Limb (tissue), 2 donors: ENCODE results near the gene IQGAP3.

Experiments used
- DNase-seq, 2 donors: peaks; one replicate each; pipeline ENCODE4 v3.0.0-alpha.2; 2016; ENCODE audit errors: extremely low spot score in 2 of 2

IQGAP3 gene

DNA sequence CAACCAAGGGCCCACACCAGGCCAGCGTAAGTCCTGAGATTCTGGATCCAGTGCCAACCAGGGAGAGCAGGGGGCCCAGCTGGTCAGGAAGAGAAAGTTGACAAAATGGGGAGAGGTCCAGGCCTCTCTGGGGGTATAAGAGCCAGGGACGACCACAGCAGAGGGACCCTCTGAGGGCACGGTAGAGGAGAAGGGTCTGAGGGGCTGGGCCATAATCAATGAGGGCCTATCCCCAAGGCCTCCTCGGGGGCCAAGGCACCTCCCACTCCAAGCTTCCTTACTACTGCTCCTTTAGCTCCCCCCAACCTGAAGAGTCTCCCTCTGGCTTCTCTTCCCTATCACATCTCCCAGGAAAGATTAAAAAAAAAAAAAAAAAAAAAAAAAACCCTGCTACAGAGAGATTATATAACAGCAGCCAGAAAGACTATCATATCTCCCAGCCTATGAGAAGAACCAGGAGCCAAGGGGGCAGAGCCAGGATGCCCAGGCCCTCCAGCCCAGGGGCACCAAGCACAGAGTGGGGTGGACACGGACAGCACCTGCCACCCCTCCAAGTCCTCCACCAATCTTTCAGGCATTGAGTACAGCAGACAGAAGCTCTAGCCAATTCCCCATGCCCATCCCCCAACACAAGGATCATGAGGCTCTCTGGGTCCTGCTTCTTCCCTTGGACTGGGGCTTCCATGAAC, 74.5 kb downstream of the IQGAP3 start:
- no peak for DNase-seq

- no peak for DNase-seq
These were observed 75.2 kb downstream of the IQGAP3 start for GRCh38 chr1:156497078-156497742.

DNA sequence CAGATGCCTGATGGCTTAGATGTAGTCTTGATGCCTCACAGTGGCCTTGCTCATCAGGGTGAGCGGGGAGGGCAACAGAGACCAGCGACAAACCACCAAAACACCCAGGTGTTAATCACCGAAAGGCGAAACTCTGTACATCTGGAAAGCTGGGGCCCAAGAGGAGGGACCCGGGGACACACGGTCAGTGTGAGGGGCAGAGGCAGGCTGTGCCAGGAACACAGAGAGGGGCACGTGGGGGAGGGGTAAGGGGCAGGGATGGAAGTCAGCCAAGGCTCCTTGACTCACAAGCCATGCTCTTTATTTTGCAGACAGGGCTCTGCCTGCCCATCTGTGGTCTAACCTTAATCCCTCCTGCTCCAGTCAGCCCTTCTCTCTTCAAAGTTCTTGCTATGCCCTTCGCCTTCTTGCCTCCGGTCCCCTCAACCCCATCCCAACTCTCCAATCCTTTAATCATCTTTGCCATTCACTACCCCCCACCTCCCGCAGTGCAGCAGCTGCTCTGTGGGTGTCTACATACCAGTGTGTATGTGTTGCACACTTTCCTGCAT, 76.1 kb downstream of the IQGAP3 start:
- DNase-seq: no peak

GRCh38 chr1:156495401-156496140, 76.8 kb downstream of the IQGAP3 start:
- no peak for DNase-seq

DNA sequence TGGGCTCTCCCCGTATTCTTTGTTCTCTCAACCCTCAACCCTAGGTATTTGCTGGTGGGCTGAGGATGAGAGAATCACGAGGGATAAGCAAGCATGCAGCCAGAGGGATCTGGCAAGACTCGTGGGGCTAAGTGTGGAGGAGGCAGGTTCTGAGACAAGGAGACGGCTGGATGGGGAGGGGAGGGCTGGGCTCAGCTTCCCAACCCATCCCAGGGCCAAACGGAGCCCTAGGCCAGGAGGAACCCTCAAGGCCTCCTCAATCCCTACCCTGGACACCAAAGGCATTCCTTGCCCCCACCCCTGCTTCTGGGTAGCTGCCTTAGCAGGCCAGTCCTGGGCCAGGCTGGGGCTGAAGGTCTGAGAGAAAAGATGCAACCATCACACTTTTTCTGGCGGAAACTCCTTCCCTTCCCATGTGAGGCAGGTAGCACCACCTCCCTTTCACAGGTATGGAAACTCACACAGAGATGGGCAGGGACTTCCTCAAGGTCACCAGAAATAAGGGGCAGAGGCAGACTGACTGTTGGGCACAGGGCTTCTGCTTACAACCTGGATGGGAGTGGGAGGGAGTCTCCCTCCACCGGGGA, 78.0 kb downstream of the IQGAP3 start:
- no peak for DNase-seq

DNA sequence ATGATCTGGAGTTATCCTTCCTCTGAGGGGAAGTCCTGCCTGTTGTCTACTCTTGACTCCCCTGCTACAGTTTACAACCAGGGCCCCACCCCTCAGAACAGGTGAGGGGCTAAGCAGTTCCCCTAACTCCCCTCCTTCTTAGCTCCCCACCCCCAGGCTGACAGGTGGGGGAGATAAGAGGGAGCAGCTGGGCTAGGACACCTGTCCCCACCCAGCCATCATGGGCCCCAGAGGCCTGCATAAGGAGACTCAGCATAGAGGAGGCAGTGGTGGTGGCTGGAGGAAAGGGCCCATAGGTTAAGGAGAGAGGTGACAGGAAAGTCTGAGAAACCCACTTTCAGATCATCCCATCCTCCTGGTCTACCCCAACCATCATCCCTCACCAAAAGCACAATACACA, 78.6 kb downstream of the IQGAP3 start:
- DNase-seq: no peak

DNA sequence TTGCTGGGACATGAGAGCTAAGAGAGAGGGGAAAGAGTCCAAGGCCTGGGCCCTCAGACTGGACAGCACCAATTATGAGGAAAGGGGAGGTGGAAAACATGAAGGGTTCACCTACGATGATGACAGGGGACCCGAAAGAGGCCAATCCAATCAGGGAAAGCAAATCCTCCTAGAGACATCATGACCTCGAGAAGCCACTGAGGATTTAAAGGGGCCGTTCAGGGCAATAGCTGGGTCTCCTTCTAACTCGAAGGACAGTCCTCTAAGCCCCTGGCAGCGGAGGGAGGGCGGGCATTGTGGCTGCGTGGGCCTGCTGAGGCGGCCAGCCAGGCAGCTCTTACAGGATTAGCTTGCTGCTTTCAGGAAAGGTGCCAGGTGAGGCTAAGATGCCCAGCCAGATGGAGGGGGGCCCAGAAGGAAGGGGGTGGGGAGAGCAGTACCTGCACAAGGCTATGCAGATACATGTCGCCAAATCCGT, 79.2 kb downstream of the IQGAP3 start:
- DNase-seq: no peak

- no peak for DNase-seq
These were observed 79.7 kb downstream of the IQGAP3 start for GRCh38 chr1:156492591-156493080.

DNA sequence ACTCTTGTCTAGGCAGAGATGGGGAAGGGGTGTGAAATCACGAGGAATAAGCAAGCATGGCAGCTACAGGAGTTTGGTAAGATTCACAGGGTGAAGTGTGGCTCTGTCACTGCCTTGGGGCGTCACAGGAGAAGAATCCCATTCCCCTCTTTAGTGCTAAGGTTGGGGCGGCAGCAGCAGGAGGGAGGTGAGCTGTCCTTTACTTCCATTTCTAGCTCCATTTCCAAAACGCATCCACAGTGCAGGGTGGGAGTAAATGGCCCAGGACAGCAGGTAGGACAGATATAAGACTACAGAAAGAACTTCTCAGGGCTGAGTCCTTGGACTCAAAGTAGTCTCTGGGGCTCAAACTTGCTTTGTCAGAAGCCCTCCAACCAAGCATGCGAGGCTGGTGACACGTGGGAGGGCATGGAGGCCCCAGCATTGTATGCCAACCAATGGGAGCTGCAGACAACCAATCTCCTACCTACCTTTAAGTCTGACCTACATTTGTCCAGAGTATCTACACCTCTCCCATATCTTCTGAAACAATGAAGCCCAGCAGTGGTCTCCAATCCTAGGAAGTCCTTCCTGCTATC, 80.3 kb downstream of the IQGAP3 start:
- no peak for DNase-seq

GRCh38 chr1:156491151-156491949, 81.0 kb downstream of the IQGAP3 start:
- no peak for DNase-seq

DNA sequence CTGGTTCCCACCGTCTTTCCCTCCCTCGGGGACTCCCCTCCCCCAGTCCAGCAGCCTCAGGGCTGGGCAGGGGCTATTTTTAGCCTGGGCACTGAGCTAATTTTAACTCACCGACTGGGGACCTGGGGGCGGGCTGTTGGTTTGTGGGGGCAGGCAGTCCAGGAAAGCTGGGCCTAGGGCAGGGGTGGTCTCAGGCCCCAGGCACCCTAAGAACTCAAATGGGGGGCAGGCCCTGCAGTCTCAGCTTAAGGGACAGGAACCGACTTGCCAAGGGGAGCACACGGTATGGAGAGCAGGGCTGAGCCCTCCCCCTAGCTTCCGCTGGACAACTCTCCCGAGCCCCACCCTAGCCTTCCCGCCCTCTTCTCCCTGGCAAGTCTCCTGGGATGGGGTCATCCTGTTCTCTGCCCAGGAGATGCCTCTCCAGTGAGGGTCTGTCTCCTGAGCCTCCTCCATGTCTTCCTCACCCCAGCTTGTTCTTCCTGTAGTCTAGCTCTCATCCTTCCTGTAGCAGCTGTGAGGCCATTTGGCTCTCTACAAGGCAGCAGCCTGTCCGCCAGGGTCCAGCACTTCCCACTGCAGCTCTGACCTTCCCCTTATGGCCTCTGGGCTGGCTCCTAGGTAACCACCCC, 81.8 kb downstream of the IQGAP3 start:
- peak; percentile 42 to 65 for DNase-seq

DNA sequence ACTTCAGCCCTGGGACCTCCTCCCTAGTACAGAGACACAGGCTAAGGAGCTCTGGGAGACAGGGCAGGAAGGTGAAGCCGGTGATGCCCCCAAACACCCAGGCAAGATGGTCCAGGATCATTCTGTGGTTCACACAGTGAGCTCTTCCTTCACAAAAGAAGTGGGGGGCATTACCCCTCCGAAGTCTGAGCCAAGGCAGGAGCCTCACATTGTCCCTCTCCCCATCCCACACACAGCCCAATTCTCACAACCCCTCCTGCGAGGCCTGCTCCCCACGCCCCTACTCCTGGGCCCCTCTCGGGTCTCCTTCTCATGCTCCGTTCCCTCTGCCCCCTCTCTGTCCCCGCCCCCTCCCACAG, 82.5 kb downstream of the IQGAP3 start:
- DNase-seq: no peak

- DNase-seq: peak; percentile 77 to 80
These were observed 83.0 kb downstream of the IQGAP3 start for GRCh38 chr1:156489166-156489934.

GRCh38 chr1:156488566-156489165, 83.7 kb downstream of the IQGAP3 start:
- DNase-seq: no peak

- DNase-seq: no peak
These were observed 84.5 kb downstream of the IQGAP3 start for GRCh38 chr1:156487862-156488261.

DNA sequence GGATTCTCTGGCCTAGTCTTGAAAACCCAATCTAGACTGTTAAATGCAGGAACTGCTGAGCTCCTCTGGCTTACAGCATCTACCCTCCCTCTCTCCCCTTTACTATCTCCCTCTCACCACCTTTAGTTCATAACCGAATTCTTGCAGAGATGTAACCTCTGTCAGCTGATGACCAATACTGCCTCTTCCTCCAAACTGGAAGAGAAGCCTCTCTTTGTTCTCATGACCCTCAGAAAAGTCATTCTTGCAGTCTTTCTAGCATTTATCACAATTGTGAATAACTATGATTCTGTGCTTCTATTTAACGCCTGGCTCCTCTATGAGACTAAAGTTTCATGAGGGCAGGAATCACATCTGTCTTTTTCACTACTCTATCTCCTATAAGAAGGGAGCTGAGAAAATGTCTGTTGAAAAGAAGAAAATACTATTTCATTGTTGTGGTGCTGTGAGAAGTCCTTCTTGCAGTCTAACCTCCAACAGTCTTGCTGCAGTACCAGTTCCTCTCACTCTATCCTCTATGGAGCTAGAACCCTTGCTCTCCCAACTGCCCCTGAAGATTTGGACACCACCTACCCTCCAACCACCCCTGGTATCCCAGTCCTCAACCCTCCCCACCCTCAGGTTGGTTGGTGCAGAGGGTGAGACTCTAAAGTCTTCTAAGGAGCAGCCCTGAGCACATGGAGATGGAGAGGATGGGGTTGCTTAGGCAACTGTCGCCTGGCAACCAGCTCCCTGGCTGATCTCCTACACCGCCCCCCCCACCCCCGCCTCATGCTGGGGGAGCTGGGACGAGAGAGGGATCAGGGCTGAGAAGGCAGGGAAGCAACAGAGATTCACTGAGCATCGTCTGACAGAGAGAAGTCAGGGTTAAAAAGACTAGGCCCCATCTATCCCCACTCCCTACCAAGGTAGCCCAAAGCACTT, 85.7 kb downstream of the IQGAP3 start:
- no peak for DNase-seq

DNA sequence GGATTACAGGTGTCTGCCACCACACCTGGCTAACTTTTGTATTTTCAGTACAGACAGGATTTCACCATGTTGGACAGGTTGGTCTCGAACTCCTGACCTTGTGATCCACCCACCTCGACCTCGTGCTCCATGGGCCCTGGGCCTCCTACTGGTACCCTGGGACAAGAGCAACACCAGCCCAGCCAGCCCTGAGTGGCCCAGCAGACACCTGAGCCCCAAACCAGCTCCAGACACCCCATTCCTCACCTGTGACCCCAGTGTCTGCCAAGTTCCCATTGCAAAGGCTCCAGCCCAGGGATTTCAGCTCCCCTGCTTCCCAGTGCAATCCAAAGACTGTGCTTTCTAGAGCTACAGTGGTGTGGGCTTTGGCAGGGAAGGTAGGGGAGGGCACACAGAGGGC, 86.4 kb downstream of the IQGAP3 start:
- DNase-seq: no peak
